Measurements from ENCODE around the gene LRRC28. TPM values are rescaled to one million over a fixed set of nuclear protein-coding genes. Genes with fewer than 3 reads are reported as not detected.

The LRRC28 gene
- total and polyA plus RNA-seq, 9 of the 15 experiments (the other 6 are each of a cell fraction or from before 2014, with no cell fraction given): 5.5 to 17.4 (median 7.9) TPM

DNA sequence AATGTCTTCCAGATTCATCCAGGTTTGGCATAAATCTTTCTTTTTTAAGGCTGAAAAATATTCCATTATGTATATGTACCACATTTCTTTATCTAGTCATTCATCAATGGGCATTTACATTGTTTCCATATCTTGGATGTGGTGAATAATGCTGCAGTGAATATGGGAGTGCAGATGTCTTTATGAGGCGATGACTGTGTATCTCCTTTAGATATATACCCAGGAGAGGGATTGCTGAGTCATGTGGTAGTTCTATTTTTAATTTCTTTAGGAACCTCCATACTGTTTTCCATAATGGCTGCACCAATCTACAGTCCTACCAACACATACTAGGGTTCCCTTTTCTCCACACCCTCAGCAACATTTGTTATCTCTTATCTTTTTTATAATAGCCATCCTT is 96.3 kb downstream of the LRRC28 start (continued):
- TF ChIP-seq, protein P1, sequence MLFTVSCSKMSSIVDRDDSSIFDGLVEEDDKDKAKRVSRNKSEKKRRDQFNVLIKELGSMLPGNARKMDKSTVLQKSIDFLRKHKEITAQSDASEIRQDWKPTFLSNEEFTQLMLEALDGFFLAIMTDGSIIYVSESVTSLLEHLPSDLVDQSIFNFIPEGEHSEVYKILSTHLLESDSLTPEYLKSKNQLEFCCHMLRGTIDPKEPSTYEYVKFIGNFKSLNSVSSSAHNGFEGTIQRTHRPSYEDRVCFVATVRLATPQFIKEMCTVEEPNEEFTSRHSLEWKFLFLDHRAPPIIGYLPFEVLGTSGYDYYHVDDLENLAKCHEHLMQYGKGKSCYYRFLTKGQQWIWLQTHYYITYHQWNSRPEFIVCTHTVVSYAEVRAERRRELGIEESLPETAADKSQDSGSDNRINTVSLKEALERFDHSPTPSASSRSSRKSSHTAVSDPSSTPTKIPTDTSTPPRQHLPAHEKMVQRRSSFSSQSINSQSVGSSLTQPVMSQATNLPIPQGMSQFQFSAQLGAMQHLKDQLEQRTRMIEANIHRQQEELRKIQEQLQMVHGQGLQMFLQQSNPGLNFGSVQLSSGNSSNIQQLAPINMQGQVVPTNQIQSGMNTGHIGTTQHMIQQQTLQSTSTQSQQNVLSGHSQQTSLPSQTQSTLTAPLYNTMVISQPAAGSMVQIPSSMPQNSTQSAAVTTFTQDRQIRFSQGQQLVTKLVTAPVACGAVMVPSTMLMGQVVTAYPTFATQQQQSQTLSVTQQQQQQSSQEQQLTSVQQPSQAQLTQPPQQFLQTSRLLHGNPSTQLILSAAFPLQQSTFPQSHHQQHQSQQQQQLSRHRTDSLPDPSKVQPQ (CRISPR knock-in tag; IDR thresholded peaks at IDR 0.05; ENCODE audit: borderline replicate concordance): no peak
- no peak for TF ChIP-seq TAF15 (IDR thresholded peaks at IDR 0.05; ENCODE audit: low read depth, low read length)
- no peak for TF ChIP-seq NCOA6 (IDR thresholded peaks at IDR 0.05)
- TF ChIP-seq SAFB (IDR thresholded peaks at IDR 0.05; ENCODE audit: borderline replicate concordance, low read depth, low read length): no peak
- TF ChIP-seq, protein P2, sequence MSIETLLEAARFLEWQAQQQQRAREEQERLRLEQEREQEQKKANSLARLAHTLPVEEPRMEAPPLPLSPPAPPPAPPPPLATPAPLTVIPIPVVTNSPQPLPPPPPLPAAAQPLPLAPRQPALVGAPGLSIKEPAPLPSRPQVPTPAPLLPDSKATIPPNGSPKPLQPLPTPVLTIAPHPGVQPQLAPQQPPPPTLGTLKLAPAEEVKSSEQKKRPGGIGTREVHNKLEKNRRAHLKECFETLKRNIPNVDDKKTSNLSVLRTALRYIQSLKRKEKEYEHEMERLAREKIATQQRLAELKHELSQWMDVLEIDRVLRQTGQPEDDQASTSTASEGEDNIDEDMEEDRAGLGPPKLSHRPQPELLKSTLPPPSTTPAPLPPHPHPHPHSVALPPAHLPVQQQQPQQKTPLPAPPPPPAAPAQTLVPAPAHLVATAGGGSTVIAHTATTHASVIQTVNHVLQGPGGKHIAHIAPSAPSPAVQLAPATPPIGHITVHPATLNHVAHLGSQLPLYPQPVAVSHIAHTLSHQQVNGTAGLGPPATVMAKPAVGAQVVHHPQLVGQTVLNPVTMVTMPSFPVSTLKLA (conservative IDR thresholded peaks at IDR 0.05): no peak
- TF ChIP-seq PML (IDR thresholded peaks at IDR 0.05; ENCODE audit: low read length): no peak
- TF ChIP-seq MAFG (tag; conservative IDR thresholded peaks at IDR 0.05): peak; percentile 81
- no peak for TF ChIP-seq KDM4B (IDR thresholded peaks at IDR 0.05; ENCODE audit: borderline replicate concordance in 2 of 2, low read depth in 1 of 2)
- TF ChIP-seq IRF1 (CRISPR knock-in tag; IDR thresholded peaks at IDR 0.05; ENCODE audit: borderline replicate concordance): no peak
- TF ChIP-seq NFE2L1 (tag; IDR thresholded peaks at IDR 0.05; ENCODE audit: borderline replicate concordance, low read depth): no peak
- no peak for TF ChIP-seq KAT7 (CRISPR knock-in tag; IDR thresholded peaks at IDR 0.05; ENCODE audit: borderline replicate concordance)
- peak; percentile 45; the same call in 1 of the 2 replicates for TF ChIP-seq ZNF316 (IDR thresholded peaks at IDR 0.05)
- no peak for TF ChIP-seq MYC (IDR thresholded peaks at IDR 0.05; ENCODE audit: low read depth, low read length)
- TF ChIP-seq MYC (CRISPR knock-in tag; IDR thresholded peaks at IDR 0.05; ENCODE audit: borderline replicate concordance, low read depth): no peak
- TF ChIP-seq MAFF (IDR thresholded peaks at IDR 0.05; ENCODE audit: low read length): peak; percentile 29; the same call in 1 of the 2 replicates
- no peak for TF ChIP-seq POLR3A (IDR thresholded peaks at IDR 0.05; ENCODE audit: borderline replicate concordance, extremely low read depth, insufficient read depth, insufficient read length)
- no peak for TF ChIP-seq SAFB2 (IDR thresholded peaks at IDR 0.05; ENCODE audit: borderline replicate concordance, low read depth, low read length, severe bottlenecking)
- no peak for TF ChIP-seq DPF2 (IDR thresholded peaks at IDR 0.05)
- no peak for TF ChIP-seq FOXA3 (CRISPR knock-in tag; conservative IDR thresholded peaks at IDR 0.05 in 1 of 2, IDR thresholded peaks at IDR 0.05 in 1 of 2)
- TF ChIP-seq ZNF584 (CRISPR knock-in tag; IDR thresholded peaks at IDR 0.05; ENCODE audit: low read depth): no peak
- no peak for TF ChIP-seq NFXL1 (CRISPR knock-in tag; IDR thresholded peaks at IDR 0.05)
- TF ChIP-seq MAFK (IDR thresholded peaks at IDR 0.05; ENCODE audit: low read length): peak; percentile 23; the same call in 1 of the 2 replicates
- no peak for TF ChIP-seq NRF1 (conservative IDR thresholded peaks at IDR 0.05 in 1 of 2, IDR thresholded peaks at IDR 0.05 in 1 of 2)

Data from K562 (cell line).